ENCODE results near the gene LMBRD1.

DNA sequence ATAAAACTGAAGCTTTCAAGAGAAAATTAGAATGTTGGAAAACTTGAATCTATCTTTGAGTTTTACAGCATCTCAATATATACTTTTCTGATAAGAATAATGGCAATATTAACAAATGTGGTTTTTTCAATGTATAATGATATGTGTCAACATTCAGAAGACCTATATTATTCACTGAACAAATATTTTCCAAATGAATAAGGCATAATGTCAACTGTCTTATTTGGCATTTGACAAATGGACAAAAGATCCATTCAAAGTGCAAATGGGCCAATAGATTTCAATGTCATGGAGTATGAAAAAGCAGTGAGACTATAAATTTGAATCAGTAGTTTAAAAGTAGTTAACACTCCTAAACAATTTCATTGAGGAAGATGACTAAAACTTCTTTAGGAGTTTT, 20.9 kb downstream of the LMBRD1 start:
- no peak for TF ChIP-seq RAD21 (conservative IDR thresholded peaks at IDR 0.05 in 1 of 2, IDR thresholded peaks at IDR 0.05 in 1 of 2)
- TF ChIP-seq, protein P1, sequence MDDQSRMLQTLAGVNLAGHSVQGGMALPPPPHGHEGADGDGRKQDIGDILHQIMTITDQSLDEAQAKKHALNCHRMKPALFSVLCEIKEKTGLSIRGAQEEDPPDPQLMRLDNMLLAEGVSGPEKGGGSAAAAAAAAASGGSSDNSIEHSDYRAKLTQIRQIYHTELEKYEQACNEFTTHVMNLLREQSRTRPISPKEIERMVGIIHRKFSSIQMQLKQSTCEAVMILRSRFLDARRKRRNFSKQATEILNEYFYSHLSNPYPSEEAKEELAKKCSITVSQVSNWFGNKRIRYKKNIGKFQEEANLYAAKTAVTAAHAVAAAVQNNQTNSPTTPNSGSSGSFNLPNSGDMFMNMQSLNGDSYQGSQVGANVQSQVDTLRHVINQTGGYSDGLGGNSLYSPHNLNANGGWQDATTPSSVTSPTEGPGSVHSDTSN (IDR thresholded peaks at IDR 0.05): no peak
